Stomach (tissue), 4 donors: ENCODE measurements around the gene STXBP6.

Experiments
- EP300 ChIP-seq: sonication (generic); formaldehyde crosslinking; IDR thresholded peaks from one replicate; pipeline ENCODE4 v1.6.1; 2017; ENCODE audit warnings: antibody characterized with exemption
- POLR2A ChIP-seq, 4 donors: fragments of 450-650 bp; IDR thresholded peaks; one replicate each; pipeline ENCODE4 v1.6.1; 2016; ENCODE audit warnings: antibody characterized with exemption in 4 of 4, control low read depth in 2 of 4, mild to moderate bottlenecking in 1 of 4, moderate library complexity in 1 of 4
- TF ChIP-seq, protein P1 (sequence below), 7 experiments: fragments of 450-650 bp in 4 of 7; fragments of 200-600 bp in 3 of 7; sonication (generic) in 3 of 7; IDR thresholded peaks; one replicate each; pipeline ENCODE4 v1.5.1; 2016 to 2019; ENCODE audit warnings: antibody characterized with exemption in 7 of 7, control low read depth in 2 of 7, mild to moderate bottlenecking in 1 of 7

DNA sequence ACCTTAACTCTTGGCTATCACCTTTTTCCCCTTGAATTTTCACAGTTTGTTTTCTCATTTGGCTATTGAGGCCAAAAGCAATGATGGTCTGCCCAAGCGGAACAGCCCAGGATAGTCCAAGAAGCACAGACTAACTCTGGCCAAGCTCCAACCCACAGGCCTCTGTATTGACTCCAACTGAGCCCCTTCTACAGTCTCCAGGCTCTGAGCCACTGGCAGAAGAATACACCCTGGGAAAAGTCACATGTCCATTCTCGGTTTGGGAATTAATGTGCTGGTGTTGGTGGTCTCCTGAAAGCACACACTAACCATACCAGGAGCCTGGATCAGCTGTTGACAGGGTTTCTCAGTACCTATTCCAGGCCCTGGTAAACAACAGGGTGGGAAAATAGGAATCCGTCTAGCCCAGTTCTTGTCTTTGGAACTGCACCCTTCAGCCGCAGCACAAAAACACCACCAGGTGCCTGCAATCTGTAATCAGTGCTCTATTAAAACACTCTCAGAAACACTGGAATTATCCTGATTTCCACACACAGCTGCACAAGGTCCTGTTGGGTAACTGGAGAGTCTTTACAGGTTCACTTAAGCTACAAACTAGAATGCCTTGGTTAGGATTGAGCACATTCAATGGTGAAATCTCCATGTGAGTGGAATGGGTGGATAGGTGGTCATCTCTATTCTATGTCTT lies 63.6 kb downstream of the STXBP6 start:
- TF ChIP-seq POLR2A (IDR thresholded peaks at IDR 0.05), result no peak
- no peak for TF ChIP-seq EP300
- TF ChIP-seq, protein P1, sequence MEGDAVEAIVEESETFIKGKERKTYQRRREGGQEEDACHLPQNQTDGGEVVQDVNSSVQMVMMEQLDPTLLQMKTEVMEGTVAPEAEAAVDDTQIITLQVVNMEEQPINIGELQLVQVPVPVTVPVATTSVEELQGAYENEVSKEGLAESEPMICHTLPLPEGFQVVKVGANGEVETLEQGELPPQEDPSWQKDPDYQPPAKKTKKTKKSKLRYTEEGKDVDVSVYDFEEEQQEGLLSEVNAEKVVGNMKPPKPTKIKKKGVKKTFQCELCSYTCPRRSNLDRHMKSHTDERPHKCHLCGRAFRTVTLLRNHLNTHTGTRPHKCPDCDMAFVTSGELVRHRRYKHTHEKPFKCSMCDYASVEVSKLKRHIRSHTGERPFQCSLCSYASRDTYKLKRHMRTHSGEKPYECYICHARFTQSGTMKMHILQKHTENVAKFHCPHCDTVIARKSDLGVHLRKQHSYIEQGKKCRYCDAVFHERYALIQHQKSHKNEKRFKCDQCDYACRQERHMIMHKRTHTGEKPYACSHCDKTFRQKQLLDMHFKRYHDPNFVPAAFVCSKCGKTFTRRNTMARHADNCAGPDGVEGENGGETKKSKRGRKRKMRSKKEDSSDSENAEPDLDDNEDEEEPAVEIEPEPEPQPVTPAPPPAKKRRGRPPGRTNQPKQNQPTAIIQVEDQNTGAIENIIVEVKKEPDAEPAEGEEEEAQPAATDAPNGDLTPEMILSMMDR (IDR thresholded peaks at IDR 0.05), result no peak
